K562 (cell line): ENCODE results near the gene TMEM164. TPM values are rescaled to one million over a fixed set of nuclear protein-coding genes. Genes with fewer than 3 reads are reported as not detected.

Experiments
- DACH1 ChIP-seq: fragments of 450-650 bp; IDR thresholded peaks from 2 replicates; pipeline ENCODE4 v1.6.1; 2018; ENCODE audit not compliant: partially characterized antibody
- GABPB1 ChIP-seq: sonication (generic); formaldehyde crosslinking; IDR thresholded peaks from 2 replicates; pipeline ENCODE4 v1.8.0; 2022; ENCODE audit warnings: mild to moderate bottlenecking, missing genetic modification reagents
- HNRNPUL1 ChIP-seq: fragments of 200-400 bp; formaldehyde crosslinking; IDR thresholded peaks from 2 replicates; pipeline ENCODE4 v1.6.1; 2017; ENCODE audit warnings: low read length
- MEF2D ChIP-seq: conservative IDR thresholded peaks from 2 replicates; pipeline ENCODE4 v1.6.1; 2016; ENCODE audit warnings: low read depth, missing genetic modification characterization, missing compliant biosample characterization
- NFXL1 ChIP-seq: fragments of 450-650 bp; formaldehyde crosslinking; IDR thresholded peaks from 2 replicates; pipeline ENCODE4 v1.4.0; 2021; ENCODE audit warnings: mild to moderate bottlenecking
- NR2C2 ChIP-seq, 2 experiments: fragments of 200-800 bp in 1 of 2; sonication (Bioruptor generic) in 1 of 2; sonication (generic) in 1 of 2; formaldehyde crosslinking in 1 of 2; IDR thresholded peaks; 2 replicates each; pipeline versions ENCODE4 v1.6.1 to v1.8.0; 2016 to 2022; ENCODE audit warnings: mild to moderate bottlenecking in 1 of 2, missing compliant biosample characterization in 1 of 2, missing genetic modification characterization in 1 of 2, missing genetic modification reagents in 1 of 2
- STAG1 ChIP-seq: sonication (generic); formaldehyde crosslinking; IDR thresholded peaks from 2 replicates; pipeline ENCODE4 v1.5.0; 2020; ENCODE audit warnings: missing genetic modification reagents, borderline replicate concordance
- ZNF57 ChIP-seq: fragments of 450-650 bp; formaldehyde crosslinking; IDR thresholded peaks from 2 replicates; pipeline ENCODE4 v1.4.0; 2020; ENCODE audit warnings: mild to moderate bottlenecking, moderate library complexity
- polyA plus RNA-seq, 8 experiments: library from polyadenylated mRNA; depleted of rRNA in 4 of 8; stranded (reverse) in 5 of 8; unstranded in 3 of 8; fragments of >200 nt; fragmentation: Nextera tagmentation in 2 of 8; fragmentation: Illumina TruSeq in 1 of 8; extraction: Ambion mirVana in 2 of 8; extraction: Trizol in 1 of 8; gene quantifications; 2 replicates each; pipeline versions ENCODE4 v1.2.1 to v1.2.3, GENCODE V29; 2011 to 2014; ENCODE audit warnings: inconsistent platforms in 1 of 8, missing spikeins in 1 of 8
- total RNA-seq, 7 experiments: library from RNA; depleted of rRNA in 6 of 7; stranded (reverse); fragments of >200 nt in 6 of 7; fragmentation: Illumina TruSeq in 2 of 7; extraction: Trizol in 2 of 7; gene quantifications; 2 replicates each; pipeline versions ENCODE4 v1.2.1 to v1.2.3, GENCODE V29; 2011 to 2021; ENCODE audit warnings: low replicate concordance in 1 of 7
- TF ChIP-seq, protein P1 (sequence below): sonication (generic); formaldehyde crosslinking; IDR thresholded peaks from 2 replicates; pipeline ENCODE4 v1.8.0; 2022; ENCODE audit warnings: mild to moderate bottlenecking, missing genetic modification reagents
- TF ChIP-seq, protein P2 (sequence below), 2 experiments: fragments of 450-650 bp in 1 of 2; sonication (generic) in 1 of 2; formaldehyde crosslinking in 1 of 2; IDR thresholded peaks; 2 replicates each; pipeline versions ENCODE4 v1.7.1 to v1.9.0; 2016 to 2022; ENCODE audit warnings: inconsistent platforms in 1 of 2, mild to moderate bottlenecking in 1 of 2, missing genetic modification reagents in 1 of 2
- TF ChIP-seq, protein P3 (sequence below): fragments of 250-450 bp; sonication (Bioruptor Pico); IDR thresholded peaks from 2 replicates; pipeline ENCODE4 v1.5.0; 2021; ENCODE audit warnings: mild to moderate bottlenecking, moderate library complexity
- TF ChIP-seq, protein P4 (sequence below): fragments of 250-450 bp; sonication (Bioruptor Pico); IDR thresholded peaks from 2 replicates; pipeline ENCODE4 v1.8.0; 2021; ENCODE audit warnings: borderline replicate concordance, mild to moderate bottlenecking, moderate library complexity; ENCODE audit not compliant: poor library complexity, severe bottlenecking

Gene TMEM164
- total and polyA plus RNA-seq, 9 of the 15 experiments (the other 6 are each of a cell fraction or from before 2014, with no cell fraction given): 2.4 to 57.3 (median 23.1) TPM

DNA sequence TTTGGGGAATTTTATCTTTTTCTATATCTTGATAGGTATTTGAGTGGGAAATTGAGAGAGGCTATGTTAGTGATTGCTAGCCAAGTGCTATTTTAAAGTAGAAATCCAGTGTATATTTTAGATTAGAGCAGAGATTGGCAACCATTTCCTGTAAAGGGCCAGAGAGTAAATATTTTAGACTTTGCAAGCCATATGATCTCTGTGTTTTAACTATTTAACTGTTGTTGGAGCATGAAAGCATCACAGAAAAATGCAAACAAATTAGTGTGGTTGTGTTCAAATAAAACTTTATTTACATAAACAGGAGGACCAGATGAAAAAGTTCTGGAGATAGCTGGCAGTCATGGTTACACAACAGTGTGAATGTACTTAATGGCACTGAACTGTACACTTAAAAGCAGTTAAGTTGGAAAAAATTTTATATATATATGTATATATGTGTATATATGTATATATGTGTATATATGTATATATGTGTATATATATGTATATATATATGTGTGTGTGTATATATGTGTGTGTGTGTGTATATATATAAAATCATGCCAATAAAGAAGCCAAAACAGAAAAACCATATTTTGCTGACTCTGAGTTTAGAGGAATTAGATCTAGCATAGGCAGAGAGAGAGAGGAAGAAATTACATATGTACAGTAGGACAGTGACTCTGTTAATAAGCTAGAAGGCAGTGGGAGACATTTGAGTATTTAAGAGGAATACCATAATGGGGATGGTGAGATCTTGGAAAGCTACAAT lies 83.4 kb downstream of the TMEM164 start (continued):
- TF ChIP-seq DACH1: no peak
- no peak for TF ChIP-seq NR2C2 (CRISPR knock-in tag; IDR thresholded peaks at IDR 0.05)
- no peak for TF ChIP-seq NR2C2 (tag; IDR thresholded peaks at IDR 0.05)
- no peak for TF ChIP-seq HNRNPUL1
- TF ChIP-seq MEF2D (tag): no peak
- TF ChIP-seq GABPB1 (CRISPR knock-in tag): no peak
- TF ChIP-seq, protein P1, sequence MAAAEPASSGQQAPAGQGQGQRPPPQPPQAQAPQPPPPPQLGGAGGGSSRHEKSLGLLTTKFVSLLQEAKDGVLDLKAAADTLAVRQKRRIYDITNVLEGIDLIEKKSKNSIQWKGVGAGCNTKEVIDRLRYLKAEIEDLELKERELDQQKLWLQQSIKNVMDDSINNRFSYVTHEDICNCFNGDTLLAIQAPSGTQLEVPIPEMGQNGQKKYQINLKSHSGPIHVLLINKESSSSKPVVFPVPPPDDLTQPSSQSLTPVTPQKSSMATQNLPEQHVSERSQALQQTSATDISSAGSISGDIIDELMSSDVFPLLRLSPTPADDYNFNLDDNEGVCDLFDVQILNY: no peak
- TF ChIP-seq ZNF57 (CRISPR knock-in tag): no peak
- TF ChIP-seq STAG1 (CRISPR knock-in tag): no peak
- TF ChIP-seq, protein P2, sequence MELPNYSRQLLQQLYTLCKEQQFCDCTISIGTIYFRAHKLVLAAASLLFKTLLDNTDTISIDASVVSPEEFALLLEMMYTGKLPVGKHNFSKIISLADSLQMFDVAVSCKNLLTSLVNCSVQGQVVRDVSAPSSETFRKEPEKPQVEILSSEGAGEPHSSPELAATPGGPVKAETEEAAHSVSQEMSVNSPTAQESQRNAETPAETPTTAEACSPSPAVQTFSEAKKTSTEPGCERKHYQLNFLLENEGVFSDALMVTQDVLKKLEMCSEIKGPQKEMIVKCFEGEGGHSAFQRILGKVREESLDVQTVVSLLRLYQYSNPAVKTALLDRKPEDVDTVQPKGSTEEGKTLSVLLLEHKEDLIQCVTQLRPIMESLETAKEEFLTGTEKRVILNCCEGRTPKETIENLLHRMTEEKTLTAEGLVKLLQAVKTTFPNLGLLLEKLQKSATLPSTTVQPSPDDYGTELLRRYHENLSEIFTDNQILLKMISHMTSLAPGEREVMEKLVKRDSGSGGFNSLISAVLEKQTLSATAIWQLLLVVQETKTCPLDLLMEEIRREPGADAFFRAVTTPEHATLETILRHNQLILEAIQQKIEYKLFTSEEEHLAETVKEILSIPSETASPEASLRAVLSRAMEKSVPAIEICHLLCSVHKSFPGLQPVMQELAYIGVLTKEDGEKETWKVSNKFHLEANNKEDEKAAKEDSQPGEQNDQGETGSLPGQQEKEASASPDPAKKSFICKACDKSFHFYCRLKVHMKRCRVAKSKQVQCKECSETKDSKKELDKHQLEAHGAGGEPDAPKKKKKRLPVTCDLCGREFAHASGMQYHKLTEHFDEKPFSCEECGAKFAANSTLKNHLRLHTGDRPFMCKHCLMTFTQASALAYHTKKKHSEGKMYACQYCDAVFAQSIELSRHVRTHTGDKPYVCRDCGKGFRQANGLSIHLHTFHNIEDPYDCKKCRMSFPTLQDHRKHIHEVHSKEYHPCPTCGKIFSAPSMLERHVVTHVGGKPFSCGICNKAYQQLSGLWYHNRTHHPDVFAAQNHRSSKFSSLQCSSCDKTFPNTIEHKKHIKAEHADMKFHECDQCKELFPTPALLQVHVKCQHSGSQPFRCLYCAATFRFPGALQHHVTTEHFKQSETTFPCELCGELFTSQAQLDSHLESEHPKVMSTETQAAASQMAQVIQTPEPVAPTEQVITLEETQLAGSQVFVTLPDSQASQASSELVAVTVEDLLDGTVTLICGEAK (IDR thresholded peaks at IDR 0.05): peak; percentile 87
- TF ChIP-seq, protein P2 (CRISPR knock-in tag; IDR thresholded peaks at IDR 0.05): peak; percentile 77
- TF ChIP-seq, protein P3, sequence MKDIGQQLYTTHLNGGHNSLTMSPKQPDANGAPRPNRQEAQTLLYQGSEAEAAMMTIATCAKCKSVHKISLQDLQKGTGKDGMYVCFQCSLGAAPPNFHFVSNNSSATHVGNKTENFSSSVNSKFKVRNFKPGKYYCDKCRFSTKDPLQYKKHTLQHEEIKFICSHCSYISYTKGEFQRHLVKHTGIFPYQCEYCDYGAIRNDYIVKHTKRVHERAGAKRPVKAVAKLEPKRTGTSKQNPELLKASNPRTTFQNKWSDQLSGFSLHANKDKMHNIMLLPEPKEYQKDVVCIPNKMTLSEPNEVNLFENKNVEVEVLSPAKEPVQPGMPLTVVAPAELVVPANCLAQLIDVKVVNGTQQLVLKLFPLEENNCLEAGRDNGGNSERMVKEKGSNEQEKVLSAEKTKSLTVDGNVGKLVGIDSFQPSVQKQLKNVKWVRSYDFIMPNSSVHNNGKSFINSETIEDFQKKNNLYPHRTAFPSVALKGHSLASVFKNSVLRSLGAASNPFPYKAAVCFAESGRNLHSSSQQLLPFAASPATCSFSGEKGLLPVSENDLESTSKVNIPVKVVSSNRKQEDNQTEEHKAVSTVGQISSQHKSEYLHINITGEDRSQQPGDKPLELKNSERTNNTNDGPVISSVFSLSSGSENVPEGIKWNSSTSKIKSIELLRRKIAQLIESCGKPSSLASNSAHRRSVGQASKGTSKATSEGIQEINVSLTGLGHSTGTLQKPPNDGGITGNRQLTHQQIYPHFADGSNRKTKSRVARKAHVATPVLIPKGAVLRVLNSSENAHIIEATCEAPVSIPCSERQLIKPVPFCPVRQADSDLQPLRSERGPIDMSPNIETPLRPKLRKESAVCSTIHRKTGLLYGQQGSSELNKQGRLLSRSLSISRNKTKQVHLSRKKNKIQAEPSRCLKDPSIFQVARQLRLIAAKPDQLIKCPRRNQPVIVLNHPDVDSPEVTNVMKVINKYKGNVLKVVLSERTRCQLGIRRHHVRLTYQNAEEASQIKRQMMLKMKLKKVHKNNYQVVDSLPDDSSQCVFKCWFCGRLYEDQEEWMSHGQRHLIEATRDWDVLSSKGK (CRISPR knock-in tag): no peak
- TF ChIP-seq NFXL1 (CRISPR knock-in tag): no peak
- TF ChIP-seq, protein P4, sequence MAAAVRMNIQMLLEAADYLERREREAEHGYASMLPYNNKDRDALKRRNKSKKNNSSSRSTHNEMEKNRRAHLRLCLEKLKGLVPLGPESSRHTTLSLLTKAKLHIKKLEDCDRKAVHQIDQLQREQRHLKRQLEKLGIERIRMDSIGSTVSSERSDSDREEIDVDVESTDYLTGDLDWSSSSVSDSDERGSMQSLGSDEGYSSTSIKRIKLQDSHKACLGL (CRISPR knock-in tag): no peak
